WTC11 (cell line): ENCODE measurements around the gene ZBTB7C. TPM values are rescaled to one million over a fixed set of nuclear protein-coding genes. Genes with fewer than 3 reads are reported as not detected.

Experiments
- ATAC-seq: fragments of 200-7000 bp; cut with Tn5 transposase; 2 replicates; pipeline ENCODE4 v1.10.0; 2021; ENCODE audit warnings: mild to moderate bottlenecking, moderate library complexity
- CTCF ChIA-PET: fragments of 300-600 bp; sonication (Branson Sonifier 250); formaldehyde crosslinking; loops from one replicate; lab custom pipeline; 2021; ENCODE audit warnings: antibody characterized with exemption; lab: Charles Lee
- POLR2A ChIA-PET: fragments of 350-600 bp; sonication (Branson Sonifier 250); formaldehyde crosslinking; loops from one replicate; lab custom pipeline; 2021; ENCODE audit warnings: antibody characterized with exemption; lab: Charles Lee
- DNase-seq: peaks from one replicate; pipeline ENCODE4 v3.0.0; 2021; ENCODE audit warnings: low spot score
- H3K27ac Mint-ChIP-seq: 2 replicates; pipeline ENCODE4 v1.8.0; 2021; ENCODE audit warnings: mixed read lengths
- H3K27me3 Mint-ChIP-seq: 2 replicates; pipeline ENCODE4 v1.8.0; 2021; ENCODE audit warnings: low read depth, mild to moderate bottlenecking, moderate library complexity, mixed read lengths
- H3K36me3 Mint-ChIP-seq: 2 replicates; pipeline ENCODE4 v1.8.0; 2021; ENCODE audit warnings: mixed read lengths
- H3K4me1 Mint-ChIP-seq: 2 replicates; pipeline ENCODE4 v1.8.0; 2022; ENCODE audit warnings: mixed read lengths
- H3K4me3 Mint-ChIP-seq: 2 replicates; pipeline ENCODE4 v1.8.0; 2021; ENCODE audit warnings: mild to moderate bottlenecking, moderate library complexity, mixed read lengths
- H3K9me3 Mint-ChIP-seq: 2 replicates; pipeline ENCODE4 v1.8.0; 2021; ENCODE audit warnings: mixed read lengths
- ARID4B ChIP-seq: sonication (generic); formaldehyde crosslinking; IDR thresholded peaks from 2 replicates; pipeline ENCODE4 v1.8.0; 2023; ENCODE audit warnings: missing genetic modification reagents, mild to moderate bottlenecking, borderline replicate concordance
- CBFB ChIP-seq: sonication (generic); formaldehyde crosslinking; IDR thresholded peaks from 2 replicates; pipeline ENCODE4 v1.8.1; 2022; ENCODE audit warnings: mild to moderate bottlenecking, low read depth, missing genetic modification reagents
- CDX4 ChIP-seq: fragments of 250-450 bp; sonication (Bioruptor Pico); IDR thresholded peaks from 2 replicates; pipeline ENCODE4 v1.9.0; 2021; ENCODE audit warnings: moderate library complexity, mild to moderate bottlenecking, inconsistent platforms, borderline replicate concordance
- CREB1 ChIP-seq: sonication (generic); formaldehyde crosslinking; IDR thresholded peaks from 2 replicates; pipeline ENCODE4 v1.8.0; 2023; ENCODE audit warnings: mild to moderate bottlenecking, missing genetic modification reagents
- ELF4 ChIP-seq: sonication (generic); formaldehyde crosslinking; IDR thresholded peaks from 2 replicates; pipeline ENCODE4 v1.8.1; 2022; ENCODE audit warnings: low read depth, mild to moderate bottlenecking, moderate library complexity, missing genetic modification reagents
- GABPB1 ChIP-seq: sonication (generic); formaldehyde crosslinking; IDR thresholded peaks from 2 replicates; pipeline ENCODE4 v1.8.1; 2023; ENCODE audit warnings: mild to moderate bottlenecking, missing genetic modification reagents
- HMGXB4 ChIP-seq: sonication (generic); formaldehyde crosslinking; IDR thresholded peaks from 2 replicates; pipeline ENCODE4 v1.8.1; 2023; ENCODE audit warnings: mild to moderate bottlenecking, moderate library complexity, missing genetic modification reagents
- IRF2 ChIP-seq: sonication (generic); formaldehyde crosslinking; IDR thresholded peaks from 2 replicates; pipeline ENCODE4 v1.8.0; 2022; ENCODE audit warnings: low read depth, missing genetic modification reagents, borderline replicate concordance
- JAZF1 ChIP-seq: fragments of 250-450 bp; sonication (Bioruptor Pico); IDR thresholded peaks from 2 replicates; pipeline ENCODE4 v1.9.0; 2021; ENCODE audit warnings: moderate library complexity, mild to moderate bottlenecking, inconsistent platforms
- MAX ChIP-seq: sonication (generic); formaldehyde crosslinking; IDR thresholded peaks from 2 replicates; pipeline ENCODE4 v1.8.0; 2022; ENCODE audit warnings: mild to moderate bottlenecking, missing genetic modification reagents
- MYBL2 ChIP-seq: sonication (generic); formaldehyde crosslinking; IDR thresholded peaks from 2 replicates; pipeline ENCODE4 v1.8.1; 2023; ENCODE audit warnings: mild to moderate bottlenecking, moderate library complexity, missing genetic modification reagents
- NR3C1 ChIP-seq: sonication (generic); formaldehyde crosslinking; conservative IDR thresholded peaks from 2 replicates; pipeline ENCODE4 v1.8.1; 2023; ENCODE audit warnings: low read depth, mild to moderate bottlenecking, missing genetic modification reagents
- OVOL2 ChIP-seq: fragments of 250-450 bp; sonication (Bioruptor Pico); IDR thresholded peaks from 2 replicates; pipeline ENCODE4 v1.9.0; 2021; ENCODE audit warnings: mild to moderate bottlenecking, borderline replicate concordance
- RELA ChIP-seq: sonication (generic); formaldehyde crosslinking; IDR thresholded peaks from 2 replicates; pipeline ENCODE4 v1.8.1; 2022; ENCODE audit warnings: missing genetic modification reagents, mild to moderate bottlenecking, borderline replicate concordance
- RORB ChIP-seq: fragments of 250-450 bp; sonication (Bioruptor Pico); IDR thresholded peaks from 2 replicates; pipeline ENCODE4 v1.9.0; 2021; ENCODE audit warnings: mild to moderate bottlenecking
- SMAD4 ChIP-seq: sonication (generic); formaldehyde crosslinking; IDR thresholded peaks from 2 replicates; pipeline ENCODE4 v1.8.0; 2022; ENCODE audit warnings: mild to moderate bottlenecking, missing genetic modification reagents
- TCF7 ChIP-seq: sonication (generic); formaldehyde crosslinking; IDR thresholded peaks from 2 replicates; pipeline ENCODE4 v1.8.0; 2022; ENCODE audit warnings: mild to moderate bottlenecking, low read depth, missing genetic modification reagents, moderate library complexity
- TEAD1 ChIP-seq: sonication (generic); formaldehyde crosslinking; IDR thresholded peaks from 2 replicates; pipeline ENCODE4 v1.8.0; 2022; ENCODE audit warnings: mild to moderate bottlenecking, missing genetic modification reagents
- TP53 ChIP-seq: sonication (generic); formaldehyde crosslinking; IDR thresholded peaks from 2 replicates; pipeline ENCODE4 v1.8.1; 2023; ENCODE audit warnings: mild to moderate bottlenecking, missing genetic modification reagents
- ZNF121 ChIP-seq: sonication (generic); formaldehyde crosslinking; IDR thresholded peaks from 2 replicates; pipeline ENCODE4 v1.8.0; 2023; ENCODE audit warnings: missing genetic modification reagents
- ZNF423 ChIP-seq: fragments of 250-450 bp; sonication (Bioruptor Pico); IDR thresholded peaks from 2 replicates; pipeline ENCODE4 v2.1.2; 2022; ENCODE audit warnings: mild to moderate bottlenecking, moderate library complexity
- ZNF671 ChIP-seq: fragments of 250-450 bp; sonication (Bioruptor Pico); IDR thresholded peaks from 2 replicates; pipeline ENCODE4 v1.8.0; 2021; ENCODE audit warnings: mild to moderate bottlenecking
- total RNA-seq: library from RNA; stranded (reverse); gene quantifications from 3 replicates; pipeline ENCODE4 v1.2.3, GENCODE V29; 2021

The ZBTB7C gene
- total RNA-seq, 1 experiment from 2014 or later: 0.48 TPM

GRCh38 chr18:48039769-48040215 is 369.4 kb downstream of the ZBTB7C start:
- no peak for ATAC-seq
- Mint-ChIP-seq H3K4me3 (no peak overlapping the region), H3K36me3 (no peaks in the 10 kb centered on the region), H3K9me3 (peaks cover 11% of the 10 kb centered on the region), H3K27ac (no peak overlapping the region), H3K4me1 (no peaks in the 10 kb centered on the region), H3K27me3 (peaks cover 4% of the 10 kb centered on the region; the same call in 1 of the 2 replicates)
- no peak for DNase-seq
- ChIA-PET CTCF (interaction anchor here (2.2 kb wide), 1 partner anchor 32 kb away, joined by 5 read pairs; no protein-coding TSS in a partner anchor), POLR2A (no interaction called here)
- TF ChIP-seq MYBL2 (CRISPR knock-in tag): no peak

GRCh38 chr18:48038636-48039035 is 370.5 kb downstream of the ZBTB7C start:
- no peak overlapping the region for H3K27ac Mint-ChIP-seq
- TF ChIP-seq TCF7 (no peak), CBFB (CRISPR knock-in tag) (no peak), ZNF121 (CRISPR knock-in tag) (no peak), RORB (CRISPR knock-in tag) (no peak), OVOL2 (CRISPR knock-in tag) (no peak), TEAD1 (CRISPR knock-in tag) (no peak), RELA (CRISPR knock-in tag) (no peak), TP53 (no peak), HMGXB4 (CRISPR knock-in tag) (no peak), CDX4 (CRISPR knock-in tag) (no peak), CREB1 (CRISPR knock-in tag) (no peak), ELF4 (CRISPR knock-in tag) (no peak), IRF2 (CRISPR knock-in tag) (no peak), NR3C1 (no peak), SMAD4 (CRISPR knock-in tag) (no peak), MAX (CRISPR knock-in tag) (no peak)
- ChIA-PET CTCF (interaction anchor here (0.7 to 2.3 kb wide), 15 partner anchors 10 to 408 kb away, joined by 3 to 17 read pairs (median 5); no protein-coding TSS in a partner anchor), POLR2A (interaction anchor here (1.0 kb wide), 1 partner anchor 91 kb away, joined by 3 read pairs; no protein-coding TSS in a partner anchor)
- peaks cover 10% of the 10 kb centered on the region for H3K9me3 Mint-ChIP-seq
- H3K4me1 Mint-ChIP-seq: no peaks in the 10 kb centered on the region
- H3K36me3 Mint-ChIP-seq: no peaks in the 10 kb centered on the region
- no peak for ATAC-seq
- no peak overlapping the region for H3K4me3 Mint-ChIP-seq
- no peak for DNase-seq
- H3K27me3 Mint-ChIP-seq: peaks cover 2% of the 10 kb centered on the region; the same call in 1 of the 2 replicates

- H3K27ac Mint-ChIP-seq: no peak overlapping the region
- ChIA-PET POLR2A (interaction anchor here (0.8 to 1.0 kb wide), 2 partner anchors 92 to 299 kb away, joined by 3 read pairs; no protein-coding TSS in a partner anchor), CTCF (interaction anchor here (0.6 to 2.3 kb wide), 47 partner anchors 9 to 409 kb away, joined by 3 to 17 read pairs (median 4); no protein-coding TSS in a partner anchor)
- ATAC-seq: peak; percentile 86
- DNase-seq: peak; percentile 58
- no peaks in the 10 kb centered on the region for H3K36me3 Mint-ChIP-seq
- no peaks in the 10 kb centered on the region for H3K27me3 Mint-ChIP-seq
- H3K4me3 Mint-ChIP-seq: no peak overlapping the region
- no peaks in the 10 kb centered on the region for H3K4me1 Mint-ChIP-seq
- H3K9me3 Mint-ChIP-seq: peaks cover under 1% of the 10 kb centered on the region
- TF ChIP-seq ZNF671 (CRISPR knock-in tag) (no peak), GABPB1 (CRISPR knock-in tag) (no peak), ZNF423 (CRISPR knock-in tag) (0 out of 2 replicates have a peak, but pooled peaks have one; percentile 11), ARID4B (CRISPR knock-in tag) (no peak), JAZF1 (CRISPR knock-in tag) (no peak), NR3C1 (0 out of 2 replicates have a peak, but pooled peaks have one; percentile 21)
Measured at GRCh38 chr18:48037481-48038271, 371.5 kb downstream of the ZBTB7C start.
